Vagina (tissue), 2 donors: ENCODE data around the gene HSPB2.

Source experiments
- POLR2AphosphoS5 ChIP-seq, 2 donors: sonication (generic); formaldehyde crosslinking; IDR thresholded peaks; one replicate each; pipeline ENCODE4 v1.9.0; 2017; ENCODE audit warnings: antibody characterized with exemption in 2 of 2, mild to moderate bottlenecking in 2 of 2, low read depth in 1 of 2; ENCODE audit not compliant: insufficient read depth in 1 of 2
- TF ChIP-seq, protein P1 (sequence below), 3 experiments: fragments of 450-650 bp in 2 of 3; fragments of 200-600 bp in 1 of 3; sonication (generic) in 1 of 3; IDR thresholded peaks; one replicate each; pipeline ENCODE4 v1.5.1; 2017 to 2019; ENCODE audit warnings: antibody characterized with exemption in 3 of 3, mild to moderate bottlenecking in 2 of 3, moderate library complexity in 2 of 3

DNA sequence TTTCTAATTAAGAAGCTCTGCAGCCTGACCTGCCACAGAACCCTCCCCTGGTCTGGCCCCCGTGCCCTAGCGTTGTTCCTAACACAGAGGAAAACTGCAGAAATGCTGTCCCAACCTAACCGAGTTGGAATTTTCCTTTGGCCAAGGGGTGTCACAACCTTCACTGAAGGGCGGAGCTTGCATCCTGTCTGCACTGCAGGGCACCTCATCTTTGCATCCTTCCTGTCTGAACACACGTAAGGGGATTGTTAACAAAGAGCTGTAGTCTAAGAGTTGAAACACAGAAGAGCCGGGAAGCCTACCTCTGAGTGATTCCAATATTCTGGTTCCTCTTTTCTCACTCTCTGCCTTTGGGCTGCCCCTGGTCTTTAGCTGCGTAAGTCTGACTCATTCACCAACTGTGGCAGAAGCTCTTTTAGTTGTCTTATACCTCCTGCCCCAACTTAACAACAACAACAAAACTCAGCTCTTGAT lies 26.2 kb downstream of the HSPB2 start:
- TF ChIP-seq, protein P1, sequence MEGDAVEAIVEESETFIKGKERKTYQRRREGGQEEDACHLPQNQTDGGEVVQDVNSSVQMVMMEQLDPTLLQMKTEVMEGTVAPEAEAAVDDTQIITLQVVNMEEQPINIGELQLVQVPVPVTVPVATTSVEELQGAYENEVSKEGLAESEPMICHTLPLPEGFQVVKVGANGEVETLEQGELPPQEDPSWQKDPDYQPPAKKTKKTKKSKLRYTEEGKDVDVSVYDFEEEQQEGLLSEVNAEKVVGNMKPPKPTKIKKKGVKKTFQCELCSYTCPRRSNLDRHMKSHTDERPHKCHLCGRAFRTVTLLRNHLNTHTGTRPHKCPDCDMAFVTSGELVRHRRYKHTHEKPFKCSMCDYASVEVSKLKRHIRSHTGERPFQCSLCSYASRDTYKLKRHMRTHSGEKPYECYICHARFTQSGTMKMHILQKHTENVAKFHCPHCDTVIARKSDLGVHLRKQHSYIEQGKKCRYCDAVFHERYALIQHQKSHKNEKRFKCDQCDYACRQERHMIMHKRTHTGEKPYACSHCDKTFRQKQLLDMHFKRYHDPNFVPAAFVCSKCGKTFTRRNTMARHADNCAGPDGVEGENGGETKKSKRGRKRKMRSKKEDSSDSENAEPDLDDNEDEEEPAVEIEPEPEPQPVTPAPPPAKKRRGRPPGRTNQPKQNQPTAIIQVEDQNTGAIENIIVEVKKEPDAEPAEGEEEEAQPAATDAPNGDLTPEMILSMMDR (IDR thresholded peaks at IDR 0.05), result no peak
- no peak for TF ChIP-seq POLR2AphosphoS5 (IDR thresholded peaks at IDR 0.05; ENCODE audit: insufficient read depth in 1 of 2, low read depth in 1 of 2)
